GM12878 (cell line): Measurements from ENCODE around the gene FIZ1. TPM values are rescaled to one million over a fixed set of nuclear protein-coding genes. Genes with fewer than 3 reads are reported as not detected.
A peak's percentile ranks its signal among the peaks of the same experiment; 100 is the strongest.

Experiments
- ATF7 ChIP-seq: fragments of 450-650 bp; IDR thresholded peaks from 2 replicates; pipeline ENCODE4 v1.6.1; 2016; ENCODE audit warnings: low read depth, mild to moderate bottlenecking
- BCL11A ChIP-seq: IDR thresholded peaks from 2 replicates; pipeline ENCODE4 v1.6.1; 2011; ENCODE audit warnings: low read depth, low read length
- CBX5 ChIP-seq: sonication (generic); IDR thresholded peaks from 2 replicates; pipeline ENCODE4 v1.6.1; 2016; ENCODE audit warnings: low read depth, moderate library complexity, mild to moderate bottlenecking, inconsistent platforms
- EGR1 ChIP-seq, 2 experiments: IDR thresholded peaks; 1 replicate in 1 of 2; 2 replicates in 1 of 2; pipeline ENCODE4 v1.6.1; 2011 to 2012; ENCODE audit warnings: low read depth in 2 of 2, low read length in 2 of 2, borderline replicate concordance in 1 of 2, mild to moderate bottlenecking in 1 of 2, moderate library complexity in 1 of 2
- ETV6 ChIP-seq, 2 experiments: fragments of 450-650 bp in 1 of 2; IDR thresholded peaks in 1 of 2; conservative IDR thresholded peaks in 1 of 2; 2 replicates each; pipeline ENCODE4 v1.6.1; 2014; ENCODE audit warnings: antibody characterized with exemption in 1 of 2, borderline replicate concordance in 1 of 2, low read depth in 1 of 2, mild to moderate bottlenecking in 1 of 2, moderate library complexity in 1 of 2
- FOXM1 ChIP-seq: IDR thresholded peaks from 2 replicates; pipeline ENCODE4 v1.6.1; 2012; ENCODE audit warnings: low read depth, mild to moderate bottlenecking, inconsistent platforms, low read length, moderate library complexity
- GABPA ChIP-seq: IDR thresholded peaks from 2 replicates; pipeline ENCODE4 v1.6.1; 2014; ENCODE audit warnings: antibody characterized with exemption, low read depth, mild to moderate bottlenecking, inconsistent platforms
- IKZF1 ChIP-seq: fragments of 450-650 bp; conservative IDR thresholded peaks from 2 replicates; pipeline ENCODE4 v1.6.1; 2017; ENCODE audit warnings: antibody characterized with exemption, mild to moderate bottlenecking
- IKZF2 ChIP-seq, 2 experiments: fragments of 450-650 bp; IDR thresholded peaks; 2 replicates each; pipeline ENCODE4 v1.6.1; 2017; ENCODE audit warnings: mild to moderate bottlenecking in 2 of 2, moderate library complexity in 2 of 2
- MEF2B ChIP-seq: fragments of 450-650 bp; IDR thresholded peaks from 2 replicates; pipeline ENCODE4 v1.6.1; 2018; ENCODE audit warnings: mild to moderate bottlenecking, moderate library complexity; ENCODE audit not compliant: partially characterized antibody, poor library complexity, severe bottlenecking
- MYC ChIP-seq: IDR thresholded peaks from 2 replicates; pipeline ENCODE4 v1.6.1; 2011; ENCODE audit warnings: mild to moderate bottlenecking, low read length, moderate library complexity, inconsistent platforms; ENCODE audit not compliant: insufficient read depth, insufficient replicate concordance, insufficient read length, severe bottlenecking
- NBN ChIP-seq: fragments of 450-650 bp; IDR thresholded peaks from 2 replicates; pipeline ENCODE4 v1.6.1; 2016
- NFYB ChIP-seq: IDR thresholded peaks from 2 replicates; pipeline ENCODE4 v1.6.1; 2011; ENCODE audit warnings: low read depth, mild to moderate bottlenecking, low read length, improper control_type of control experiment, moderate library complexity; ENCODE audit not compliant: insufficient read depth
- SMAD5 ChIP-seq: IDR thresholded peaks from 2 replicates; pipeline ENCODE4 v1.6.1; 2016; ENCODE audit warnings: antibody characterized with exemption, low read depth
- TAF1 ChIP-seq: IDR thresholded peaks from 2 replicates; pipeline ENCODE4 v1.6.1; 2011; ENCODE audit warnings: mild to moderate bottlenecking, low read depth, low read length, borderline replicate concordance
- TCF3 ChIP-seq: IDR thresholded peaks from 2 replicates; pipeline ENCODE4 v1.6.1; 2012; ENCODE audit warnings: low read depth, mild to moderate bottlenecking, low read length, borderline replicate concordance; ENCODE audit not compliant: insufficient read depth
- ZNF24 ChIP-seq: fragments of 450-650 bp; IDR thresholded peaks from 2 replicates; pipeline ENCODE4 v1.6.1; 2017; ENCODE audit warnings: antibody characterized with exemption, mild to moderate bottlenecking
- ZNF622 ChIP-seq: fragments of 450-650 bp; IDR thresholded peaks from 2 replicates; pipeline ENCODE4 v1.6.1; 2017; ENCODE audit warnings: mild to moderate bottlenecking, inconsistent platforms
- polyA plus RNA-seq, 11 experiments: library from polyadenylated mRNA; depleted of rRNA in 4 of 11; unstranded in 6 of 11; stranded (reverse) in 5 of 11; fragments of >200 nt; fragmentation: Nextera tagmentation in 4 of 11; fragmentation: Illumina TruSeq in 1 of 11; extraction: Ambion mirVana in 4 of 11; extraction: Trizol in 1 of 11; gene quantifications; 1 replicate in 1 of 11; 2 replicates in 10 of 11; pipeline versions ENCODE4 v1.2.1 to v1.2.3, GENCODE V29; 2011 to 2016; ENCODE audit warnings: inconsistent platforms in 2 of 11, missing spikeins in 2 of 11, low read depth in 1 of 11
- total RNA-seq, 4 experiments: library from RNA; depleted of rRNA in 3 of 4; stranded (reverse); fragments of >200 nt in 3 of 4; fragmentation: Illumina TruSeq in 1 of 4; extraction: Trizol in 1 of 4; gene quantifications; 2 replicates each; pipeline versions ENCODE4 v1.2.1 to v1.2.3, GENCODE V29; 2013 to 2021
- TF ChIP-seq, protein P1 (sequence below): IDR thresholded peaks from 2 replicates; pipeline ENCODE4 v1.6.1; 2012; ENCODE audit warnings: low read depth, low read length, improper control_type of control experiment
- TF ChIP-seq, protein P2 (sequence below): fragments of 450-650 bp; formaldehyde crosslinking; IDR thresholded peaks from 2 replicates; pipeline ENCODE4 v1.4.0; 2020; ENCODE audit warnings: mild to moderate bottlenecking, moderate library complexity
- TF ChIP-seq, protein P3 (sequence below): IDR thresholded peaks from 2 replicates; pipeline ENCODE4 v1.6.1; 2012; ENCODE audit warnings: low read depth, low read length, improper control_type of control experiment
- TF ChIP-seq, protein P4 (sequence below): fragments of 450-650 bp; IDR thresholded peaks from 2 replicates; pipeline ENCODE4 v1.6.1; 2018; ENCODE audit warnings: mild to moderate bottlenecking, low read depth, moderate library complexity; ENCODE audit not compliant: partially characterized antibody

Gene FIZ1
- total and polyA plus RNA-seq, 10 of the 15 experiments (the other 5 are each of a cell fraction or from before 2014, with no cell fraction given) = 0.60 to 16.8 (median 4.2) TPM

DNA sequence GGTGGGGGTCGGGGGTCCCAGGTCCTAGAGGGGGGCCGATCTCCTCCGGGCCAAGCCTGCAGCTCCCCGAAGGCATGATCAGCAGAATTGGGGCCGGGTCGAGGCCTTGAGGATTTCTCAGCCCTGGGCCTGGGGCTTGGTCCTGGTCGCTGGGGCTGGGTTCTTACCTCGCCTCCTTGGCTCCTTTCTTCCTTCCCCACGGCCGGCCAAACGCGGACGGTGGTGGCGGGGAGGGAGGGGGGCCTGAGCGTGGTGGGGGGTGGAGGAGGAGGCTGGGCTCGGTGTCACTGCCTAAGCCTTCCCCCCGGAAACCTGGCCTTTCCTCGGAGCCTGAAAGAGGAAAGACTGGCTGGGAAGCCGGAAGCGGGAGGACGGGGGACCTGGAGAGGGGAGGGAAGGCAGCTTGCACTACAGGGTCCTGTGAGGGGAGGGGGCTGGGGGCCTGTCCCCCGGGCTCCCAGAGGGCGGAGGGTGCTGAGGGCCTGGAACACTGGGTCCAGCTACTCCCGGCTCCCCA lies 18.6 kb downstream of the FIZ1 start, which contains the start of gene ZNF579 (continued):
- TF ChIP-seq, protein P1, sequence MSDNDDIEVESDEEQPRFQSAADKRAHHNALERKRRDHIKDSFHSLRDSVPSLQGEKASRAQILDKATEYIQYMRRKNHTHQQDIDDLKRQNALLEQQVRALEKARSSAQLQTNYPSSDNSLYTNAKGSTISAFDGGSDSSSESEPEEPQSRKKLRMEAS = no peak
- TF ChIP-seq GABPA (peak; percentile 94), ETV6 (conservative IDR thresholded peaks at IDR 0.05 in 1 of 2, IDR thresholded peaks at IDR 0.05 in 1 of 2; ENCODE audit: borderline replicate concordance in 1 of 2, low read depth in 1 of 2) (peak in 1 of 2 experiments; percentile 71; a peak in 2 of 4 replicates), TCF3 (0 out of 2 replicates have a peak, but pooled peaks have one; percentile 25), FOXM1 (no peak), NBN (peak; percentile 76), IKZF2 (IDR thresholded peaks at IDR 0.05) (peak; percentile 44 to 59; a peak in 3 of 4 replicates), ZNF24 (peak; percentile 88), BCL11A (0 out of 2 replicates have a peak, but pooled peaks have one; percentile 30), EGR1 (IDR thresholded peaks at IDR 0.05; ENCODE audit: borderline replicate concordance in 1 of 2, low read depth in 2 of 2, low read length in 2 of 2) (peak; percentile 49 to 55; a peak in 2 of 3 replicates), MEF2B (peak; percentile 18), IKZF1 (peak; percentile 70), ZNF622 (no peak), MYC (no peak), SMAD5 (no peak), NFYB (no peak), TAF1 (peak; percentile 48; the same call in 1 of the 2 replicates), CBX5 (0 out of 2 replicates have a peak, but pooled peaks have one; percentile 40), ATF7 (0 out of 2 replicates have a peak, but pooled peaks have one; percentile 24)
- TF ChIP-seq, protein P2, sequence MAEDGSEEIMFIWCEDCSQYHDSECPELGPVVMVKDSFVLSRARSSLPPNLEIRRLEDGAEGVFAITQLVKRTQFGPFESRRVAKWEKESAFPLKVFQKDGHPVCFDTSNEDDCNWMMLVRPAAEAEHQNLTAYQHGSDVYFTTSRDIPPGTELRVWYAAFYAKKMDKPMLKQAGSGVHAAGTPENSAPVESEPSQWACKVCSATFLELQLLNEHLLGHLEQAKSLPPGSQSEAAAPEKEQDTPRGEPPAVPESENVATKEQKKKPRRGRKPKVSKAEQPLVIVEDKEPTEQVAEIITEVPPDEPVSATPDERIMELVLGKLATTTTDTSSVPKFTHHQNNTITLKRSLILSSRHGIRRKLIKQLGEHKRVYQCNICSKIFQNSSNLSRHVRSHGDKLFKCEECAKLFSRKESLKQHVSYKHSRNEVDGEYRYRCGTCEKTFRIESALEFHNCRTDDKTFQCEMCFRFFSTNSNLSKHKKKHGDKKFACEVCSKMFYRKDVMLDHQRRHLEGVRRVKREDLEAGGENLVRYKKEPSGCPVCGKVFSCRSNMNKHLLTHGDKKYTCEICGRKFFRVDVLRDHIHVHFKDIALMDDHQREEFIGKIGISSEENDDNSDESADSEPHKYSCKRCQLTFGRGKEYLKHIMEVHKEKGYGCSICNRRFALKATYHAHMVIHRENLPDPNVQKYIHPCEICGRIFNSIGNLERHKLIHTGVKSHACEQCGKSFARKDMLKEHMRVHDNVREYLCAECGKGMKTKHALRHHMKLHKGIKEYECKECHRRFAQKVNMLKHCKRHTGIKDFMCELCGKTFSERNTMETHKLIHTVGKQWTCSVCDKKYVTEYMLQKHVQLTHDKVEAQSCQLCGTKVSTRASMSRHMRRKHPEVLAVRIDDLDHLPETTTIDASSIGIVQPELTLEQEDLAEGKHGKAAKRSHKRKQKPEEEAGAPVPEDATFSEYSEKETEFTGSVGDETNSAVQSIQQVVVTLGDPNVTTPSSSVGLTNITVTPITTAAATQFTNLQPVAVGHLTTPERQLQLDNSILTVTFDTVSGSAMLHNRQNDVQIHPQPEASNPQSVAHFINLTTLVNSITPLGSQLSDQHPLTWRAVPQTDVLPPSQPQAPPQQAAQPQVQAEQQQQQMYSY (CRISPR knock-in tag) = no peak
- TF ChIP-seq, protein P3, sequence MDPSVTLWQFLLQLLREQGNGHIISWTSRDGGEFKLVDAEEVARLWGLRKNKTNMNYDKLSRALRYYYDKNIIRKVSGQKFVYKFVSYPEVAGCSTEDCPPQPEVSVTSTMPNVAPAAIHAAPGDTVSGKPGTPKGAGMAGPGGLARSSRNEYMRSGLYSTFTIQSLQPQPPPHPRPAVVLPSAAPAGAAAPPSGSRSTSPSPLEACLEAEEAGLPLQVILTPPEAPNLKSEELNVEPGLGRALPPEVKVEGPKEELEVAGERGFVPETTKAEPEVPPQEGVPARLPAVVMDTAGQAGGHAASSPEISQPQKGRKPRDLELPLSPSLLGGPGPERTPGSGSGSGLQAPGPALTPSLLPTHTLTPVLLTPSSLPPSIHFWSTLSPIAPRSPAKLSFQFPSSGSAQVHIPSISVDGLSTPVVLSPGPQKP = peak; percentile 69; the same call in 1 of the 2 replicates
- TF ChIP-seq, protein P4, sequence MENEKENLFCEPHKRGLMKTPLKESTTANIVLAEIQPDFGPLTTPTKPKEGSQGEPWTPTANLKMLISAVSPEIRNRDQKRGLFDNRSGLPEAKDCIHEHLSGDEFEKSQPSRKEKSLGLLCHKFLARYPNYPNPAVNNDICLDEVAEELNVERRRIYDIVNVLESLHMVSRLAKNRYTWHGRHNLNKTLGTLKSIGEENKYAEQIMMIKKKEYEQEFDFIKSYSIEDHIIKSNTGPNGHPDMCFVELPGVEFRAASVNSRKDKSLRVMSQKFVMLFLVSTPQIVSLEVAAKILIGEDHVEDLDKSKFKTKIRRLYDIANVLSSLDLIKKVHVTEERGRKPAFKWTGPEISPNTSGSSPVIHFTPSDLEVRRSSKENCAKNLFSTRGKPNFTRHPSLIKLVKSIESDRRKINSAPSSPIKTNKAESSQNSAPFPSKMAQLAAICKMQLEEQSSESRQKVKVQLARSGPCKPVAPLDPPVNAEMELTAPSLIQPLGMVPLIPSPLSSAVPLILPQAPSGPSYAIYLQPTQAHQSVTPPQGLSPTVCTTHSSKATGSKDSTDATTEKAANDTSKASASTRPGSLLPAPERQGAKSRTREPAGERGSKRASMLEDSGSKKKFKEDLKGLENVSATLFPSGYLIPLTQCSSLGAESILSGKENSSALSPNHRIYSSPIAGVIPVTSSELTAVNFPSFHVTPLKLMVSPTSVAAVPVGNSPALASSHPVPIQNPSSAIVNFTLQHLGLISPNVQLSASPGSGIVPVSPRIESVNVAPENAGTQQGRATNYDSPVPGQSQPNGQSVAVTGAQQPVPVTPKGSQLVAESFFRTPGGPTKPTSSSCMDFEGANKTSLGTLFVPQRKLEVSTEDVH = peak; percentile 63
